GM18505 (cell line): ENCODE data around the gene CPT2.

Experiments used
- ATAC-seq: cut with Tn5 transposase; IDR thresholded peaks from one replicate; pipeline ENCODE4 v1.9.1; 2021; ENCODE audit not compliant: unreplicated experiment
- POLR2A ChIP-seq: IDR thresholded peaks from 4 replicates; pipeline ENCODE4 v1.6.1; 2011; ENCODE audit warnings: borderline replicate concordance; ENCODE audit not compliant: insufficient read depth, insufficient read length; ENCODE audit errors: extremely low read depth

CPT2 gene

GRCh38 chr1:53196485-53197290 is at the start of gene CPT2:
Gene CPT2, plus strand, starts transcription at chr1:53196824. Its CDS starts 120 bp downstream, at chr1:53196944.
- ATAC-seq, result peak; percentile 97
- peak; percentile 96 for TF ChIP-seq POLR2A

GRCh38 chr1:53147174-53147573 is 49.5 kb upstream of the CPT2 start:
- no peak for TF ChIP-seq POLR2A
- ATAC-seq, result no peak

GRCh38 chr1:53148123-53148522 is 48.5 kb upstream of the CPT2 start:
- no peak for TF ChIP-seq POLR2A
- no peak for ATAC-seq

- ATAC-seq, result no peak
- TF ChIP-seq POLR2A, result no peak
Measured at GRCh38 chr1:53153752-53154151, 42.9 kb upstream of the CPT2 start.

GRCh38 chr1:53154859-53155438 is 41.7 kb upstream of the CPT2 start:
- no peak for ATAC-seq
- no peak for TF ChIP-seq POLR2A

- no peak for TF ChIP-seq POLR2A
- no peak for ATAC-seq
Measured at GRCh38 chr1:53155534-53155933, 41.1 kb upstream of the CPT2 start.

- ATAC-seq, result no peak
- TF ChIP-seq POLR2A, result no peak
Measured at GRCh38 chr1:53155945-53156344, 40.7 kb upstream of the CPT2 start.

- no peak for TF ChIP-seq POLR2A
- ATAC-seq, result no peak
Measured at GRCh38 chr1:53156783-53157182, 39.8 kb upstream of the CPT2 start.

- TF ChIP-seq POLR2A, result no peak
- no peak for ATAC-seq
Measured at GRCh38 chr1:53158900-53159299, 37.7 kb upstream of the CPT2 start.

GRCh38 chr1:53160924-53161378 is 35.7 kb upstream of the CPT2 start:
- no peak for TF ChIP-seq POLR2A
- no peak for ATAC-seq

- no peak for ATAC-seq
- TF ChIP-seq POLR2A, result no peak
Measured at GRCh38 chr1:53162621-53163020, 34.0 kb upstream of the CPT2 start.

GRCh38 chr1:53163291-53163768 is 33.3 kb upstream of the CPT2 start:
- no peak for ATAC-seq
- TF ChIP-seq POLR2A, result no peak

GRCh38 chr1:53165408-53165961 is 31.1 kb upstream of the CPT2 start:
- no peak for ATAC-seq
- no peak for TF ChIP-seq POLR2A

- no peak for ATAC-seq
- no peak for TF ChIP-seq POLR2A
Measured at GRCh38 chr1:53166366-53166765, 30.3 kb upstream of the CPT2 start.
